Transverse colon (tissue), 4 donors: ENCODE data around the gene SKP2. TPM values are rescaled to one million over a fixed set of nuclear protein-coding genes. Genes with fewer than 3 reads are reported as not detected.

ENCODE experiments used
- DNase-seq: peaks from one replicate; pipeline ENCODE4 v3.0.0-alpha.2; 2019
- H3K27ac ChIP-seq, 4 donors: fragments of 200-600 bp; sonication (generic); 2 replicates each; pipeline ENCODE4 v1.5.1; 2016 to 2018; ENCODE audit warnings: inconsistent platforms in 4 of 4
- H3K27me3 ChIP-seq: fragments of 200-600 bp; sonication (generic); 2 replicates; pipeline ENCODE4 v1.5.1; 2017; ENCODE audit warnings: inconsistent platforms
- H3K36me3 ChIP-seq, 4 donors: fragments of 200-600 bp; sonication (generic); 2 replicates each; pipeline ENCODE4 v1.5.1; 2017 to 2019; ENCODE audit warnings: inconsistent platforms in 4 of 4
- H3K4me1 ChIP-seq, 4 donors: fragments of 200-600 bp; sonication (generic); 2 replicates each; pipeline ENCODE4 v1.5.1; 2017 to 2020; ENCODE audit warnings: inconsistent platforms in 4 of 4
- H3K4me3 ChIP-seq, 4 donors: fragments of 200-600 bp; sonication (generic); 1 replicate in 1 of 4; 2 replicates in 3 of 4; pipeline versions ENCODE4 v1.5.1 to v1.6.1; 2017 to 2019; ENCODE audit warnings: inconsistent platforms in 4 of 4
- H3K9me3 ChIP-seq, 2 donors: fragments of 200-600 bp; sonication (generic); 2 replicates each; pipeline ENCODE4 v1.5.1; 2017 to 2019; ENCODE audit warnings: inconsistent platforms in 2 of 2
- CTCF ChIP-seq, 5 experiments: fragments of 200-600 bp in 3 of 5; fragments of 450-650 bp in 2 of 5; sonication (generic) in 3 of 5; IDR thresholded peaks; 1 replicate in 2 of 5; 2 replicates in 3 of 5; pipeline ENCODE4 v1.5.1; 2016 to 2017; ENCODE audit warnings: antibody characterized with exemption in 5 of 5, inconsistent platforms in 3 of 5, mild to moderate bottlenecking in 2 of 5, moderate library complexity in 1 of 5
- EP300 ChIP-seq: sonication (generic); formaldehyde crosslinking; IDR thresholded peaks from one replicate; pipeline ENCODE4 v1.6.1; 2017; ENCODE audit warnings: antibody characterized with exemption, low read depth
- POLR2A ChIP-seq: fragments of 450-650 bp; IDR thresholded peaks from one replicate; pipeline ENCODE4 v1.6.1; 2016; ENCODE audit warnings: antibody characterized with exemption, mild to moderate bottlenecking, moderate library complexity
- POLR2AphosphoS5 ChIP-seq, 3 donors: sonication (generic); formaldehyde crosslinking; IDR thresholded peaks; one replicate each; pipeline ENCODE4 v1.6.1; 2016; ENCODE audit warnings: antibody characterized with exemption in 3 of 3
- WGBS, 2 donors: methylation state at CpG; one replicate each; pipeline ENCODE4 v1.1.5; 2018; ENCODE audit warnings: low coverage in 1 of 2; 5-methylcytosine and 5-hydroxymethylcytosine counted together
- in situ Hi-C, 4 donors: fragments of 200-750 bp; cut with MboI; loops; one replicate each; pipeline versions ENCODE4 v1.15.0 to v1.15.1; 2017; ENCODE audit warnings: low sequenced_read_pairs in 3 of 4, low pct_ligation_motif_present in 1 of 4, low pct_unique_long_range_greater_than_20kb in 1 of 4
- intact Hi-C: fragments of 100-400 bp; cut with DNase I; formaldehyde crosslinking; loops from one replicate; pipeline ENCODE4 v1.15.1; 2023; ENCODE audit warnings: low total_unique reads
- total RNA-seq, 4 donors: library from RNA; depleted of rRNA; stranded (reverse); fragments of >200 nt; gene quantifications; one replicate each; pipeline ENCODE4 v1.1.0, GENCODE V29; 2016

Gene SKP2
- total RNA-seq, 4 donors from 2014 or later = 1.1 to 12.4 (median 8.6) TPM

GRCh38 chr5:36202521-36202961, 50.6 kb downstream of the SKP2 start:
- peaks cover 0 to 23% (median 10%) of the 10 kb centered on the region in 4 donors for H3K36me3 ChIP-seq
- H3K4me3 ChIP-seq = no peak overlapping the region
- WGBS, 2 donors = 70 to 87% methylated on average over 2 to 3 of the region's 3 CpGs
- no peak overlapping the region for H3K27ac ChIP-seq
- DNase-seq = no peak
- in situ Hi-C loops = no loop called here
- TF ChIP-seq POLR2AphosphoS5 (IDR thresholded peaks at IDR 0.05) = no peak
- TF ChIP-seq POLR2A = no peak
- no peak for TF ChIP-seq EP300
- TF ChIP-seq CTCF (IDR thresholded peaks at IDR 0.05) = no peak
- H3K9me3 ChIP-seq = no peaks in the 10 kb centered on the region
- H3K27me3 ChIP-seq = no peaks in the 10 kb centered on the region
- no peaks in the 10 kb centered on the region for H3K4me1 ChIP-seq
- intact Hi-C loops = no loop called here

- no peak overlapping the region for H3K4me3 ChIP-seq
- in situ Hi-C loops (no loop called here), intact Hi-C loops (loop anchor here (1.0 kb wide), 1 partner anchor 25 kb away; no protein-coding TSS in a partner anchor)
- TF ChIP-seq CTCF (IDR thresholded peaks at IDR 0.05) (no peak), POLR2AphosphoS5 (IDR thresholded peaks at IDR 0.05) (no peak)
- WGBS, 2 donors = 85 to 97% methylated on average over 2 of the region's 2 CpGs
- no peaks in the 10 kb centered on the region for H3K9me3 ChIP-seq
- no peaks in the 10 kb centered on the region for H3K4me1 ChIP-seq
- peaks cover 0 to 19% (median 6%) of the 10 kb centered on the region in 4 donors for H3K36me3 ChIP-seq
- H3K27ac ChIP-seq = no peak overlapping the region
- no peaks in the 10 kb centered on the region for H3K27me3 ChIP-seq
- DNase-seq = no peak
These were observed 53.4 kb downstream of the SKP2 start for GRCh38 chr5:36205329-36205728.

GRCh38 chr5:36206913-36207312, 55.0 kb downstream of the SKP2 start:
- intact Hi-C loops (no loop called here), in situ Hi-C loops (no loop called here)

GRCh38 chr5:36208786-36209185, 56.9 kb downstream of the SKP2 start:
- DNase-seq = no peak
- Histone ChIP-seq H3K36me3 (peaks cover 0 to 23% (median 7%) of the 10 kb centered on the region in 4 donors), H3K4me3 (no peak overlapping the region), H3K4me1 (no peaks in the 10 kb centered on the region), H3K27ac (no peak overlapping the region), H3K27me3 (no peaks in the 10 kb centered on the region), H3K9me3 (no peaks in the 10 kb centered on the region)
- in situ Hi-C loops (no loop called here), intact Hi-C loops (no loop called here)
- WGBS, 2 donors = 93 to 100% methylated on average over 2 of the region's 2 CpGs
- no peak for TF ChIP-seq POLR2AphosphoS5 (IDR thresholded peaks at IDR 0.05)
- TF ChIP-seq EP300 = no peak
- TF ChIP-seq POLR2A = no peak
- no peak for TF ChIP-seq CTCF (IDR thresholded peaks at IDR 0.05)

More at GRCh38 chr5:36206913-36207312, 55.0 kb downstream of the SKP2 start:
- no peak for DNase-seq
- Histone ChIP-seq H3K36me3 (peaks cover 0 to 23% (median 9%) of the 10 kb centered on the region in 4 donors), H3K4me1 (no peaks in the 10 kb centered on the region), H3K27ac (no peak overlapping the region), H3K9me3 (no peaks in the 10 kb centered on the region), H3K27me3 (no peaks in the 10 kb centered on the region), H3K4me3 (no peak overlapping the region)
- TF ChIP-seq CTCF (IDR thresholded peaks at IDR 0.05) (no peak), POLR2AphosphoS5 (IDR thresholded peaks at IDR 0.05) (no peak)
